ENCODE results near the gene ZAR1.
"Not testable (repeated sequence)": the region's sequence is repeated elsewhere in the genome, so short reads cannot be mapped to it uniquely, and the experiment has no call there.

Gene ZAR1

DNA sequence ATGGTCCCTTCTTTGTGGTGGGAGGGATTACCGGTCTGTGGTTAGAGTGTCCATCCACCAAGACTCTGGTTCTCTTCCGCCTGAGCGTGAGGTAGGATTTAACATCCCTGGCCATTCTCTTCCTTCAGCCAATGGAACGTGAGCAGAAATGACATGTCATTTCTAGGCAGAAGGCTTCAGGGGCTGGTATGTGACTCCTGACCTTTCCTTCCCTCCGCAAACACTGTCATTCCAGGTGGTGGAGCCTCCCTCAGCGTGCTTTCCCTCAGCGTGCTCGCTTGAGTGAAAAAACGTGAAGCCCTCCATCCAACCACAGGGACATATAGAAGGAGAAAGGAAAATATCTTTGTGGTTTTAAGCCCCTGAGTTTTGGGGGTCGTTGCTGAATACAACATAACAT lies 40.9 kb upstream of the ZAR1 start:
- no peak for DNase-seq (ENCODE audit: low spot score)
- Histone ChIP-seq H2AFZ (ENCODE audit: low read length) (no peak overlapping the region), H3K27ac (replicated peaks; ENCODE audit: low read length) (no peak overlapping the region), H4K91ac (ENCODE audit: low read depth, low read length, poor library complexity) (no peak overlapping the region), H3K9me3 (replicated peaks in 1 of 2; ENCODE audit: control insufficient read depth in 2 of 2, insufficient read depth in 1 of 2, low read depth in 1 of 2, low read length in 2 of 2) (peaks cover 0 to 2% of the 10 kb centered on the region in 2 donors), H2BK120ac (ENCODE audit: low read depth, low read length) (no peak overlapping the region), H3K18ac (ENCODE audit: low read length) (no peak overlapping the region), H3K14ac (ENCODE audit: low read length) (no peak overlapping the region), H3K36me3 (replicated peaks in 1 of 2; ENCODE audit: control insufficient read depth in 2 of 2, insufficient read depth in 2 of 2, low read length in 2 of 2) (no peaks in the 10 kb centered on the region), H3K4me2 (ENCODE audit: insufficient read depth, low read length, poor library complexity, severe bottlenecking) (no peak overlapping the region), H3K4me1 (ENCODE audit: control insufficient read depth in 2 of 2, insufficient read depth in 1 of 2, low read depth in 1 of 2, low read length in 2 of 2) (no peaks in the 10 kb centered on the region), H3K79me1 (ENCODE audit: low read depth, low read length) (no peaks in the 10 kb centered on the region), H3K27me3 (ENCODE audit: control insufficient read depth in 3 of 3, insufficient read depth in 3 of 3, low read depth in 1 of 3, low read length in 3 of 3) (no peaks in the 10 kb centered on the region), H4K8ac (ENCODE audit: low read depth, low read length) (no peak overlapping the region), H2BK12ac (ENCODE audit: low read length) (no peak overlapping the region), H3K4me3 (ENCODE audit: low read length in 2 of 2) (no peak overlapping the region), H3K4ac (ENCODE audit: low read length) (no peak overlapping the region), H2BK5ac (ENCODE audit: low read length) (no peak overlapping the region), H2BK15ac (ENCODE audit: low read length) (no peak overlapping the region), H3K23ac (ENCODE audit: low read depth, low read length, poor library complexity) (no peak overlapping the region), H3K9ac (ENCODE audit: low read depth, low read length, poor library complexity) (no peak overlapping the region), H2AK5ac (ENCODE audit: low read depth, low read length) (no peak overlapping the region)
- no CpG with 5 or more reads among the region's 10 CpGs for WGBS, 2 donors (ENCODE audit: extremely low coverage in 2 of 2, insufficient read length in 2 of 2, insufficient replicate concordance in 1 of 2)

DNA sequence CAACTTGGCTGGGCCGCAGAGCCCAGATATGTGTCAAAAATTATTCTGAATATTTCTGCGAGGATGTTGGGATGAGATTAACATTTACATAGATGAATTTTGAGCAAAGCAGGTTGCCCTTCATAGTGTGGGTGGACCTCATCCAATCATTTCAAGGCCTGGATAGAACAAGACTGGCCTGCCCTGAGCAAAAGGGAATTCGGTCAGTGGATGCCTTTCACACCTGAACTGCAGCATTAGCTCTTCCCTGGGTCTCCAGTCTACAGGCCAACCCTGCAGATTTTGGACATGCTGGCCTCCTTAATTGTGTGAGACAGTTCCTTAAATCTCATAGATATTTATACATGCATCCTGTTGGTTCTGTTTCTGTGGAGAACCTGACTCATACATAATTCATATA lies 39.3 kb upstream of the ZAR1 start:
- no peak overlapping the region for H3K18ac ChIP-seq (ENCODE audit: low read length)
- H3K14ac ChIP-seq (ENCODE audit: low read length): no peak overlapping the region
- H2AFZ ChIP-seq (ENCODE audit: low read length): no peak overlapping the region
- peaks cover 0 to 2% of the 10 kb centered on the region in 2 donors for H3K9me3 ChIP-seq (replicated peaks in 1 of 2; ENCODE audit: control insufficient read depth in 2 of 2, insufficient read depth in 1 of 2, low read depth in 1 of 2, low read length in 2 of 2)
- no peaks in the 10 kb centered on the region for H3K27me3 ChIP-seq (ENCODE audit: control insufficient read depth in 3 of 3, insufficient read depth in 3 of 3, low read depth in 1 of 3, low read length in 3 of 3)
- no peak overlapping the region for H2BK15ac ChIP-seq (ENCODE audit: low read length)
- H3K23ac ChIP-seq (ENCODE audit: low read depth, low read length, poor library complexity): no peak overlapping the region
- H3K9ac ChIP-seq (ENCODE audit: low read depth, low read length, poor library complexity): no peak overlapping the region
- H2BK5ac ChIP-seq (ENCODE audit: low read length): no peak overlapping the region
- DNase-seq (ENCODE audit: low spot score): no peak
- no peaks in the 10 kb centered on the region for H3K36me3 ChIP-seq (replicated peaks in 1 of 2; ENCODE audit: control insufficient read depth in 2 of 2, insufficient read depth in 2 of 2, low read length in 2 of 2)
- H3K4me3 ChIP-seq (ENCODE audit: low read length in 2 of 2): no peak overlapping the region
- no peak overlapping the region for H2BK120ac ChIP-seq (ENCODE audit: low read depth, low read length)
- no CpG with 5 or more reads among the region's 3 CpGs for WGBS, 2 donors (ENCODE audit: extremely low coverage in 2 of 2, insufficient read length in 2 of 2, insufficient replicate concordance in 1 of 2)
- H3K4me1 ChIP-seq (ENCODE audit: control insufficient read depth in 2 of 2, insufficient read depth in 1 of 2, low read depth in 1 of 2, low read length in 2 of 2): no peaks in the 10 kb centered on the region
- H4K8ac ChIP-seq (ENCODE audit: low read depth, low read length): no peak overlapping the region
- H3K27ac ChIP-seq (replicated peaks; ENCODE audit: low read length): no peak overlapping the region
- no peaks in the 10 kb centered on the region for H3K79me1 ChIP-seq (ENCODE audit: low read depth, low read length)
- H2BK12ac ChIP-seq (ENCODE audit: low read length): no peak overlapping the region
- H4K91ac ChIP-seq (ENCODE audit: low read depth, low read length, poor library complexity): no peak overlapping the region
- no peak overlapping the region for H3K4me2 ChIP-seq (ENCODE audit: insufficient read depth, low read length, poor library complexity, severe bottlenecking)
- H3K4ac ChIP-seq (ENCODE audit: low read length): no peak overlapping the region
- H2AK5ac ChIP-seq (ENCODE audit: low read depth, low read length): no peak overlapping the region

DNA sequence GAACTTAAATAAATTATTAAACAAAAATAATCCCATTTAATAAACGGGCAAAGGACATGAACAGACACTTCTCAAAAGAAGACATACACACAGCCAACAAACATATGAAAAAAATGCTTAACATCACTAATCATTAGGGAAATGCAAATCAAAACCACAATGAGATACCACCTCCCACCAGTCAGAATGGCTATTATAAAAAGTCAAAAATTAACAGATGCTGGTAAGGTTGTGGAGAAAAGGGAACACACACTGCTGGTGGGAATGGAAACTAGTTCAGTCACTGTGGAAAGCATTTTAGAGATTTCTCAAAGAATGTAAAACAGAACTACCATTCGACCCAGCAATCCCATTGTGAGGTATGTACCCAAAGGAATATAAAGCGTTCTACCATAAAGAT lies 38.4 kb upstream of the ZAR1 start:
- H3K4ac ChIP-seq (ENCODE audit: low read length); H3K27me3 ChIP-seq (ENCODE audit: control insufficient read depth in 3 of 3, insufficient read depth in 3 of 3, low read depth in 1 of 3, low read length in 3 of 3); H2AFZ ChIP-seq (ENCODE audit: low read length); H2AK5ac ChIP-seq (ENCODE audit: low read depth, low read length); H3K18ac ChIP-seq (ENCODE audit: low read length); H2BK15ac ChIP-seq (ENCODE audit: low read length); H4K91ac ChIP-seq (ENCODE audit: low read depth, low read length, poor library complexity); H3K14ac ChIP-seq (ENCODE audit: low read length); H3K4me2 ChIP-seq (ENCODE audit: insufficient read depth, low read length, poor library complexity, severe bottlenecking); H3K9ac ChIP-seq (ENCODE audit: low read depth, low read length, poor library complexity); H3K4me3 ChIP-seq (ENCODE audit: low read length in 2 of 2); H3K9me3 ChIP-seq (replicated peaks in 1 of 2; ENCODE audit: control insufficient read depth in 2 of 2, insufficient read depth in 1 of 2, low read depth in 1 of 2, low read length in 2 of 2); H3K79me1 ChIP-seq (ENCODE audit: low read depth, low read length); H2BK12ac ChIP-seq (ENCODE audit: low read length); H3K4me1 ChIP-seq (ENCODE audit: control insufficient read depth in 2 of 2, insufficient read depth in 1 of 2, low read depth in 1 of 2, low read length in 2 of 2); H3K27ac ChIP-seq (replicated peaks; ENCODE audit: low read length); H2BK120ac ChIP-seq (ENCODE audit: low read depth, low read length); H3K36me3 ChIP-seq (replicated peaks in 1 of 2; ENCODE audit: control insufficient read depth in 2 of 2, insufficient read depth in 2 of 2, low read length in 2 of 2); H3K23ac ChIP-seq (ENCODE audit: low read depth, low read length, poor library complexity); DNase-seq (ENCODE audit: low spot score); H4K8ac ChIP-seq (ENCODE audit: low read depth, low read length); H2BK5ac ChIP-seq (ENCODE audit: low read length): not testable (repeated sequence)
- WGBS, 2 donors (ENCODE audit: extremely low coverage in 2 of 2, insufficient read length in 2 of 2, insufficient replicate concordance in 1 of 2): no CpG with 5 or more reads among the region's 3 CpGs

DNA sequence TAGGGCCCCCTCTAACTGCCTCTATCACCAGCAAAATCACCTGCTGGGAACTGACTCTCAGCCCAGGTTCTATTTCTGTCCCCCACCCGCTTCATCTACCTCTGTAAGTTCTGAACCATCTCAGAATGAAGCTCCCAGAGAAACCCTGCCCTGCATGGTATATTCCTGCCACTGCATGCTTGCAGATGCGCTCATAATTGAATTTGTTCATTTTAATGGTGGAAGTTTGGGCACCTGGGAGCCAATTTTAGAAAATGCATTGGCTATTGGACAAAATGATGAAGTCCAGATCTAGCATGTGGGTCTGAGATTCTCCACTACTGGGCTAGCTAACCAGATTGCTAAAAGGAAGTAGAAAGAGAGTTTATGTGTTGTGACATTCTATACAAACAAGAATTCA lies 35.5 kb upstream of the ZAR1 start:
- Histone ChIP-seq H2BK12ac (ENCODE audit: low read length) (no peak overlapping the region), H3K4me2 (ENCODE audit: insufficient read depth, low read length, poor library complexity, severe bottlenecking) (no peak overlapping the region), H4K91ac (ENCODE audit: low read depth, low read length, poor library complexity) (no peak overlapping the region), H2AK5ac (ENCODE audit: low read depth, low read length) (no peak overlapping the region), H3K27me3 (ENCODE audit: control insufficient read depth in 3 of 3, insufficient read depth in 3 of 3, low read depth in 1 of 3, low read length in 3 of 3) (no peaks in the 10 kb centered on the region), H2BK120ac (ENCODE audit: low read depth, low read length) (no peak overlapping the region), H3K18ac (ENCODE audit: low read length) (no peak overlapping the region), H3K79me1 (ENCODE audit: low read depth, low read length) (no peaks in the 10 kb centered on the region), H4K8ac (ENCODE audit: low read depth, low read length) (no peak overlapping the region), H3K4me3 (ENCODE audit: low read length in 2 of 2) (no peak overlapping the region), H3K9ac (ENCODE audit: low read depth, low read length, poor library complexity) (no peak overlapping the region), H3K4ac (ENCODE audit: low read length) (no peak overlapping the region), H3K14ac (ENCODE audit: low read length) (no peak overlapping the region), H2BK15ac (ENCODE audit: low read length) (no peak overlapping the region), H3K36me3 (replicated peaks in 1 of 2; ENCODE audit: control insufficient read depth in 2 of 2, insufficient read depth in 2 of 2, low read length in 2 of 2) (no peaks in the 10 kb centered on the region), H3K27ac (replicated peaks; ENCODE audit: low read length) (no peak overlapping the region), H3K23ac (ENCODE audit: low read depth, low read length, poor library complexity) (no peak overlapping the region), H2BK5ac (ENCODE audit: low read length) (no peak overlapping the region), H3K9me3 (replicated peaks in 1 of 2; ENCODE audit: control insufficient read depth in 2 of 2, insufficient read depth in 1 of 2, low read depth in 1 of 2, low read length in 2 of 2) (no peaks in the 10 kb centered on the region), H2AFZ (ENCODE audit: low read length) (no peak overlapping the region), H3K4me1 (ENCODE audit: control insufficient read depth in 2 of 2, insufficient read depth in 1 of 2, low read depth in 1 of 2, low read length in 2 of 2) (no peaks in the 10 kb centered on the region)
- no peak for DNase-seq (ENCODE audit: low spot score)
- WGBS, 2 donors (ENCODE audit: extremely low coverage in 2 of 2, insufficient read length in 2 of 2, insufficient replicate concordance in 1 of 2): no CpG with 5 or more reads among the region's 2 CpGs

All from neuronal stem cell (in vitro differentiated cells).